C4-2B (cell line): Measurements from ENCODE around the gene TTC9.

ENCODE experiments used
- CTCF ChIP-seq: fragments of 450-650 bp; conservative IDR thresholded peaks from 2 replicates; pipeline ENCODE4 v1.5.1; 2017; ENCODE audit warnings: mild to moderate bottlenecking
- ZFX ChIP-seq: fragments of 450-650 bp; IDR thresholded peaks from 2 replicates; pipeline ENCODE4 v1.6.1; 2017

- TF ChIP-seq CTCF (no peak), ZFX (no peak)
Measured at GRCh38 chr14:70653662-70654061, 11.9 kb downstream of the TTC9 start.
